DOHH2 (cell line): ENCODE measurements around the gene PIP4K2B.
A peak's percentile ranks its signal among the peaks of the same experiment; 100 is the strongest.

Experiments used
- H3F3A ChIP-seq: fragments of 200-600 bp; sonication (generic), shearing (Covaris generic); 2 replicates; pipeline ENCODE4 v1.6.0; 2016; ENCODE audit warnings: antibody characterized with exemption, mild to moderate bottlenecking; ENCODE audit not compliant: control insufficient read depth, insufficient read depth
- H3K27ac ChIP-seq: fragments of 200-600 bp; sonication (generic); 2 replicates; pipeline ENCODE4 v1.5.1; 2014; ENCODE audit warnings: low read depth, mild to moderate bottlenecking, low read length, moderate library complexity
- H3K27me3 ChIP-seq: fragments of 200-600 bp; sonication (generic); 2 replicates; pipeline ENCODE4 v1.6.1; 2014; ENCODE audit warnings: mild to moderate bottlenecking, low read length, mixed read lengths; ENCODE audit not compliant: control insufficient read depth
- H3K36me3 ChIP-seq: fragments of 200-600 bp; sonication (generic); 2 replicates; pipeline ENCODE4 v1.6.1; 2014; ENCODE audit warnings: mild to moderate bottlenecking, low read length, moderate library complexity, mixed read lengths; ENCODE audit not compliant: control insufficient read depth
- H3K4me1 ChIP-seq: fragments of 200-600 bp; sonication (generic); 2 replicates; pipeline ENCODE4 v1.6.1; 2014; ENCODE audit warnings: mild to moderate bottlenecking, low read length, mixed read lengths; ENCODE audit not compliant: control insufficient read depth
- H3K4me2 ChIP-seq: fragments of 200-600 bp; sonication (generic); 2 replicates; pipeline ENCODE4 v1.6.0; 2014; ENCODE audit warnings: mild to moderate bottlenecking, low read length, moderate library complexity
- H3K4me3 ChIP-seq: fragments of 200-600 bp; sonication (generic); 2 replicates; pipeline ENCODE4 v1.5.1; 2014; ENCODE audit warnings: mild to moderate bottlenecking, low read length, mixed read lengths
- H3K79me2 ChIP-seq: fragments of 200-600 bp; sonication (generic); 2 replicates; pipeline ENCODE4 v1.6.1; 2014; ENCODE audit warnings: mild to moderate bottlenecking, low read length, mixed read lengths; ENCODE audit not compliant: control insufficient read depth
- H3K9me2 ChIP-seq: fragments of 200-600 bp; sonication (generic); replicated peaks from 2 replicates; pipeline ENCODE4 v1.6.1; 2014; ENCODE audit warnings: mild to moderate bottlenecking, low read length, mixed read lengths; ENCODE audit not compliant: control insufficient read depth
- H3K9me3 ChIP-seq: fragments of 200-600 bp; sonication (generic); 2 replicates; pipeline ENCODE4 v1.6.1; 2014; ENCODE audit warnings: antibody characterized with exemption, low read length, mixed read lengths; ENCODE audit not compliant: control insufficient read depth, insufficient read depth
- H4K20me1 ChIP-seq: fragments of 200-600 bp; sonication (generic); 2 replicates; pipeline ENCODE4 v1.6.0; 2014; ENCODE audit warnings: low read depth, mild to moderate bottlenecking, antibody characterized with exemption, low read length, moderate library complexity; ENCODE audit not compliant: control insufficient read depth, insufficient read depth
- CTCF ChIP-seq: fragments of 200-600 bp; sonication (generic); IDR thresholded peaks from one replicate; pipeline ENCODE4 v1.5.1; 2014; ENCODE audit warnings: antibody characterized with exemption, mild to moderate bottlenecking, low read depth, low read length; ENCODE audit not compliant: poor library complexity, severe bottlenecking
- EZH2phosphoT487 ChIP-seq: fragments of 200-600 bp; sonication (generic); IDR thresholded peaks from 2 replicates; pipeline ENCODE4 v1.6.1; 2017; ENCODE audit warnings: borderline replicate concordance, mild to moderate bottlenecking, antibody characterized with exemption, low read length, moderate library complexity, mixed read lengths

Gene PIP4K2B

GRCh38 chr17:38739305-38739704 lies 60.1 kb downstream of the PIP4K2B start:
- Histone ChIP-seq H3K4me2 (no peak overlapping the region), H3K27ac (no peak overlapping the region), H3K4me1 (peaks cover 42% of the 10 kb centered on the region), H3K9me2 (no peaks in the 10 kb centered on the region), H4K20me1 (no peaks in the 10 kb centered on the region), H3F3A (no peaks in the 10 kb centered on the region), H3K79me2 (no peaks in the 10 kb centered on the region), H3K9me3 (no peaks in the 10 kb centered on the region), H3K36me3 (no peaks in the 10 kb centered on the region), H3K4me3 (no peak overlapping the region), H3K27me3 (no peaks in the 10 kb centered on the region)
- TF ChIP-seq CTCF (no peak), EZH2phosphoT487 (no peak)

GRCh38 chr17:38738686-38739085 lies 60.7 kb downstream of the PIP4K2B start:
- Histone ChIP-seq H4K20me1 (no peaks in the 10 kb centered on the region), H3K36me3 (peaks cover 4% of the 10 kb centered on the region; the same call in 1 of the 2 replicates), H3K4me1 (peaks cover 40% of the 10 kb centered on the region), H3K9me3 (no peaks in the 10 kb centered on the region), H3K4me2 (no peak overlapping the region), H3K27ac (no peak overlapping the region), H3K4me3 (no peak overlapping the region), H3K79me2 (no peaks in the 10 kb centered on the region), H3K27me3 (no peaks in the 10 kb centered on the region), H3K9me2 (no peaks in the 10 kb centered on the region), H3F3A (0 out of 2 replicates have a peak, but pooled peaks cover 1% of the 10 kb centered on the region)
- no peak for TF ChIP-seq CTCF
- TF ChIP-seq EZH2phosphoT487 = no peak

GRCh38 chr17:38738007-38738662 lies 61.2 kb downstream of the PIP4K2B start:
- no peaks in the 10 kb centered on the region for H4K20me1 ChIP-seq
- H3K4me2 ChIP-seq = peak overlapping the region; percentile 19; the same call in 1 of the 2 replicates
- H3F3A ChIP-seq = peaks cover 5% of the 10 kb centered on the region; the same call in 1 of the 2 replicates
- H3K4me3 ChIP-seq = no peak overlapping the region
- no peaks in the 10 kb centered on the region for H3K9me2 ChIP-seq
- no peaks in the 10 kb centered on the region for H3K79me2 ChIP-seq
- peaks cover 10% of the 10 kb centered on the region; the same call in 1 of the 2 replicates for H3K36me3 ChIP-seq
- peaks cover 35% of the 10 kb centered on the region for H3K4me1 ChIP-seq
- no peak overlapping the region for H3K27ac ChIP-seq
- TF ChIP-seq EZH2phosphoT487 = no peak
- no peaks in the 10 kb centered on the region for H3K9me3 ChIP-seq
- H3K27me3 ChIP-seq = no peaks in the 10 kb centered on the region
